Inflammatory macrophage (primary cell): ENCODE data around the gene DHX32.
"Not testable (repeated sequence)": the region's sequence is repeated elsewhere in the genome, so short reads cannot be mapped to it uniquely, and the experiment has no call there.

Experiments
- DNase-seq, 2 donors: peaks; one replicate each; pipeline ENCODE4 v3.0.0-alpha.2; 2020 to 2022
- total RNA-seq, 18 experiments: gene quantifications; one replicate each; lab custom pipeline; 2026; ENCODE audit warnings: mixed read lengths in 6 of 18, inconsistent platforms in 2 of 18; lab: John Stamatoyannopoulos, UW

DHX32 gene, protein sequence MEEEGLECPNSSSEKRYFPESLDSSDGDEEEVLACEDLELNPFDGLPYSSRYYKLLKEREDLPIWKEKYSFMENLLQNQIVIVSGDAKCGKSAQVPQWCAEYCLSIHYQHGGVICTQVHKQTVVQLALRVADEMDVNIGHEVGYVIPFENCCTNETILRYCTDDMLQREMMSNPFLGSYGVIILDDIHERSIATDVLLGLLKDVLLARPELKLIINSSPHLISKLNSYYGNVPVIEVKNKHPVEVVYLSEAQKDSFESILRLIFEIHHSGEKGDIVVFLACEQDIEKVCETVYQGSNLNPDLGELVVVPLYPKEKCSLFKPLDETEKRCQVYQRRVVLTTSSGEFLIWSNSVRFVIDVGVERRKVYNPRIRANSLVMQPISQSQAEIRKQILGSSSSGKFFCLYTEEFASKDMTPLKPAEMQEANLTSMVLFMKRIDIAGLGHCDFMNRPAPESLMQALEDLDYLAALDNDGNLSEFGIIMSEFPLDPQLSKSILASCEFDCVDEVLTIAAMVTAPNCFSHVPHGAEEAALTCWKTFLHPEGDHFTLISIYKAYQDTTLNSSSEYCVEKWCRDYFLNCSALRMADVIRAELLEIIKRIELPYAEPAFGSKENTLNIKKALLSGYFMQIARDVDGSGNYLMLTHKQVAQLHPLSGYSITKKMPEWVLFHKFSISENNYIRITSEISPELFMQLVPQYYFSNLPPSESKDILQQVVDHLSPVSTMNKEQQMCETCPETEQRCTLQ
- 16.0 to 60.7 (median 41.5) reads per million in 18 experiments for total RNA-seq

DNA sequence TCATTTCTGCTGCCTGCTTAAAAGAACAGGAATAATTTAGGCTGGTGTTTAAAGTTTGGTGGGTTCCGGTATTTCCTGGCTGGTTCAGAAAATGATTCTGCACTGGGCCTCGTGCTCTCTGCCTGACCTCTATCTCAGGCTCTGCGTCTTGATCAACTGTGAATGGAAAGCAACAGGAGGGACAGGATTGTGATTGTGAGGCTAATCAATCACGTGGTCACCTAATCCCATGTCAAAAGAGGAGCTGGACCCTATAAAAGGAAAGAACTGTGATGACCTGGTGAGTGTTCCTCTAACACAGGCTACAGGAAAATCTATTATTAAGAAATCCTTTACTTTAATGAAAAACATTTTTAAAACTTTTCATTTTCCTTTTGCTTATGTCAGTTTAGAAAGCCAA lies at the start of gene DHX32:
Gene DHX32, minus strand, starts transcription at position 101 of the 400 bp plus-strand sequence. CDS start 468 bp downstream, outside the sequence.
- DNase-seq: no peak

DNA sequence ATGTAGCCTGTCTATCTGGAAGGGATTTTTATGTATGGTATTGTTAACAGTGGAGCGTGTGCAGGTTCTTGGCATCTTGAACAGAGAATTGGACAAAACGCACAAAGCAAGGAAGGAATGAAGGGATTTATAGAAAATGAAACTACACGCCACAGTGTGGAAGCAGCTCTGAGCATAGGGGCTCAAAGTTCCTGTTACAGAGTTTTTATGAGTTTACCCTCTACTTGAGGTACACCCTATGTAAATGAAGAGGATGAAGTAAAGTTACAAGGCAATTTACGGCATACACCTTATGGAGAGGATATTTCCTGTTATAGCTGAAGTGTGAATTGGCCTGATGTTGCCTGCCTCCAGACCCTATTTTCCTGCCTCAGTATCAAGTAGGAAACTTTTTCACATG lies 48.5 kb upstream of the DHX32 start:
- no peak for DNase-seq

DNA sequence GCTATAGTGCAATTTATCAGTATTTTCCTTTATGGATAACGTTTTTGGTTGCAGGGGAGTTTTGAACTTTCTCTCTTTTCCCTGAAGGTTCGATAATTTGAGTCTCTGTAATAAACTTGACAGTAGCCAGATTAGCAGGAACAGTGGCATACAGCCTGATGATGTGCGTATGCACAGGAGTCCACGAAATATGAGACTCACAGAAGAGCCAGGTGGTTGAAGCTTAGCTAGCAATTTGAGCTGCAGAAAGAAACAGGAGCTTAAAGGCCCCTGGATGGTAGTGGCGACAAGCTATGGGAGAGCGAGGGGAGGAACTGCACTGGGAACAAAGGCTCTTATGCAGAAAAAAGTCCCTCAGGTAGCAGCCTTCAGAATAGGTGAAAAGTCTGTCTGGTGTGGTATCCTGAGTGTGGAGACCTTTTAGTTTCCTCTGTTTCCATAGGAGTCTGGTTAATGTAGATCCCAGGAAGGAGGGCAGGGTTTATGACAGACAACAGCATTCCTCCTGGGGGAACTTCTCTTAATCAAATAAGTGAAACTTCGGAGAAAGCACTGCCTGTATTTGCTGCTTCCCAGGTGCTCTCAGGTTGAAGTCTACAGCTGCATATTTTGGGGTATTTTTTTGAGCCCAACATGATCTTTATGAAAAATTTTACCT lies 48.0 kb upstream of the DHX32 start:
- DNase-seq: no peak

DNA sequence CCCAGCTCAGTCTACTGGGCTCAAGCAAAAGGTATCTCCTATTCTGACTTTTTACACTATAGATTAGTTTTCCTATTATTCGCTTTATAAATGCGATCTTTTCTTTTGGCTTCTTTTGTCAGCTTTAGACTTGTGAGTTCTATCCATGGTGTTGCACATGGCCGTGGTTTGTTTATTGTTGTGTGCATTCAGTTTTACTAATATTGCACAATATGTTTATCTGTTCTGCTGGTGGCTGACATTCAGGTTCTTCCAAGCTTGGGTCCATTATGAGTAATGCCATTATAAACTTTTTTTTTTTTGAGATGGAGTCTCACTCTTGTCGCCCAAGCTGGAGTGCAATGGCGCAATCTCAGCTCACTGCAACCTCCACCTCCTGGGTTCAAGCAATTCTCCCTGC lies 46.2 kb upstream of the DHX32 start:
- DNase-seq: not testable (repeated sequence)

DNA sequence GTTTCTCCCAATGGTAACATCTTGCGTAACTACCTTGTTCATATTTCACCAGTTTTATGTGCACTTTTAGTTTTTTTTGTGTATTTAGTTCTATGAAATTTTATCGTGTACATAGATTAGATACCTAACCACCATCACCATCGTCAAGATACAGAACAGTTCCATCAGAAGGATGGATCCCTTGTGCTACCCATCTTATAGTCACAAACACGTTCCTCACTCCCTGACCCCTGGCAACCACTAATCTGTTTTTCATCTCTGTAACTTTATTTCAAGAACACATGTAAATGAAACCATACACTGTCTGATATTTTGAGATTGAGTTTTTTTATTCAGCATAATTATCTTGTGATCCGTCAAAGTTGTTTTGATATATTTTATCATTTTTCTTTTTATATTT lies 45.2 kb upstream of the DHX32 start:
- DNase-seq: no peak

DNA sequence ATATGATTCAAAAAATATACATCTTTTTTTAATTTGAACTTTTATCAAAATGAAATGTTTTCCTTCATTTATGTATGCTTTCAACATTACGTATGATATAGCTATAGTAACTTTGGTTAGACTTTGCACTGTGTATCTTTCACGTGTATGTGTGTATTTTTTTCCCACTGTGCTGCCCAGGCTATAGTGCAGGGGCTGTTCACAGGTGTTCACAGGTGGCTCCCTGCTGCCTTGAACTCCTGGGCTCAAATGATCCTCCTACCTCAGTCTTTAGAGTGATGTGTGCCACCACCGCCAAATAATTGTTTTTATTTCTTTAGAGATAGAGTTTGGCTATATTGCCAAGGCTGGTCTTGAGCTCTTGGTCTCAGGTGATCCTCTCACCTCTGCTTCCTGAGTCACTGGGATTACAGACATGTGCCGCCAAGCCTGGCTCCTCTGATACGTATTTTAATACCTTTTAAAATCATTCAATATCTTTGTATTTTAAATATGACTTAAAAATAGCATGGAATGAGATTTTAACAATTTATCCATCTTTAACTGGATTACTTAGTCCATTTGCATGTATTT lies 44.3 kb upstream of the DHX32 start:
- no peak for DNase-seq

DNA sequence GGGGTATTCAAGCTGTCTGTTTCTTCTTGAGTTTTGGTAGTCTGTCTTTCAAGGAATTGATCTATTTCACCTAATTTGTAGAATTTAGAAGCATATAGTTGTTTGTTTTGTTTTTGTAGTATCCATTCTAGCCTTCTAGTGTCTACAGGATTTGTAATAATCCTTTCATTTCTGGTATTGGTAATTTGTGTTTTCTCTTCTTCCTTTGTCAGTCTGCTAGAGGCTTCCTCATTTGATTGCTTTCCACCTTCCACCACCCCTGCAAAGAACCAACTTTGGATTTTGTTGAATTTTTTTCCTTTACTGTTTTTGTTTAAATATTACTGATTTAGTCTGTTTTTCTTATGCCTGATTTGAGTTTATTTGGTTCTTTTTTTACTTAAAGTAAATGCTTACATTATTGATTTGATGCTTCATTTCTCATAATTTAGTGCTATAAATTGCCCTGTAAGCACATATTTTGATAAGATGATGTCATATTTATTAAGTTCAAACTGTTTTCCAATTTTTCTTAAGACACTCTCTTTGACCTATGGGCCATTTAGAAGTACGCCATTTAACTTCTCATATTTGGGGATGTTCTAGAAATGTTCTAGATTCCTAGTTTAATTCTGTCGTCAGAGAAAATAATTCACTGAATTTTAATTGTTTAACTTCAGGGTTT lies 40.7 kb upstream of the DHX32 start:
- not testable (repeated sequence) for DNase-seq

DNA sequence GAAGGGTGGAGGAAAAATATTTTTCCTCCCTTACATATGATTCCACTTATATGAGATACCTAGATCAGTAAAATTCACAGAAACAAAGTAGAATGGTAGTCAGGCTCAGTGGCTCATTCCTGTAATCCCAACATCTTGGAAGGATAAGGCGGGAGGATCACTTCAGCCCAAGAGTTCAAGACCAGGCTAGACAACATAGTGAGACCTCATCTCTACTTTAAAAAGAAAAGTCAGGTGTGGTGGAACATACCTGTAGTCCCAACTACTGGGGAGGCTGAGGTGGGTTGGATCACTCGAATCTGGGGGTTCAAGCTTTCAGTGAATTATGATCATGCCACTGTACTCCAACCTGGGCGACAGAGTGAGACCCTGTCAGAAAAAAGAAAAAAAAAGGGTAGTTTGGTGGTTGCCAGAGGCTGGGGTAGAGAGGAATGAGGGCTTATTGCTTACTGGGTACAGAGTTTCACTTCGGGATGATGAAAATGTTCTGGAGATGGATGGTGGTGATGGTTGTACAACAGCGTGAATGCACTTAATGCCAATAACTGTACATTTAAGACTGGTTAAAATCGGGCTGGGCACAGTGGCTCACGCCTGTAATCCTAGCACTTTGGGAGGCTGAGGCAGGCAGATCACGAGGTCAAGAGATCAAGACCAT lies 36.7 kb upstream of the DHX32 start:
- not testable (repeated sequence) for DNase-seq

DNA sequence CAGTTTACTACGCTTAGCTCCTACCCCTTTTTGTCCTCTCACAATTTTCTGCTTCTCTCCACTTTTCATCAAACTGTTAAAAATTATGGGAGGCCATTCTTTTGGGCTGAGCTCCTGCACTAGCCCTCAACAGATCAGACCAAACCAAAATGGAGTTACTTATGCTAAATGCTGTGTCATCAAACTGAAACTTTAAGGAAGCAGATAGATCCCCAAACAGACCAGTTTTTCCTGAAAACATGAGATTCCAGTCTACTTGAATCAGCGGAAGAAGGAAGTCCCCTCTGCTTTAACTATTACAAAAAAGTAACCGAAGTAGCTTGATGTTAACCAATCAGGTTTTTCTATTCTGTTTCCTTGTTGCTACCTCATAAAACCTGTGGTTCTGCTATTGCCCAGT lies 35.9 kb upstream of the DHX32 start:
- DNase-seq: no peak

DNA sequence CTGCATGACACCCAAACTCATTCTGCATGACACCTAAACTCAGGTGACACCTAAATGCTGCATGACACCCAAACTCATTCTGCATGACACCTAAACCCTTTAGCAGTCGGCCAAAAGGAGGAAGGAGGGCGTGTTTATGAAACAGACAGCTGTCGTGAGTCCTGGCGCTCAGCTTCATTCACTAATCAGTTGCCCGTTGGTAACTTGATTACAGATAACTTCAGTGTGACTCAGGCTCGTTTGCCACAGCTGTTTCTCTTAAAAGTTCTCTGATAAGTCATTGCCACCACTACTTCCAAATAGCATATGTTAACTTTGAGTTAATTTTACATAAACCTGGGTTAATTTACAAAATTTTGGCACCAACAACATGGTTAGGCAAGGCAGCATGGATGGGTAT lies 32.2 kb upstream of the DHX32 start:
- DNase-seq: not testable (repeated sequence)

DNA sequence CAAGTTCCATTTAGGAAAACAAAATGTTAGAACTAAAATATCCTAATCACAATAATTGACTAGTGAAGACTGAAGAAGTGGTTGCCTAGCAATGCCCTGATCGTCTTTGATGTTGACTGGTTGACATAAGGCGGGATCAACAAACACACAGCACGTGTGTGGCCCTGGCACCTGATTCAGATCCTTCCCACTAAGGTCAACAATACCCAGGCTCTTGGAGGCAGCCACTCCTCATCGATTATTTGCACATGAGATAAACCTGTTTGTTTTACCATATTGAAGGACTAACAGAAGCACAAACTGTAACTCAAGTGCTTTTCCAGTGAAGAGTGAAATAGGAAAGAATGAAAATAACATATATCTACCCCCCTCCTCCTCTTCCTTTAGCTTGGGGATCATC lies 30.9 kb upstream of the DHX32 start:
- DNase-seq: no peak

DNA sequence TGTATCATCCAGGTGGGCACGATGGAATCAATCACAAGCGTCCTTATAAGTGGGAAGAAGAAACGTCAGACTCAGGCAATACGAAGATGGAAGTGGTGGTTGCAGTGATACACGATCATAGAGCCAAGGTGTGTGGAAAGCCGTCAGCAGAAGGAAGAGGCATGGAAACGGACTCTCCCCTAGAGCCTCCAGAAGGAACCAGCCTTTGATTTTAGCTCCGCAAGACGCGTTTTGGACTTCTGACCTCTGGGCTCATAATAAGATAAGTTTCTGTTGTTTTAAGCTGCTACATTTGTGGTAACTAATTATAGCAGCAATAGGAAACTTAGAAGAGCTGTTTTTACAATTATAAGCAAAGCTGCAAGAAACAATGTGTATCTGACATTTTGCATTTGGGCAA lies 30.1 kb upstream of the DHX32 start:
- DNase-seq: no peak

DNA sequence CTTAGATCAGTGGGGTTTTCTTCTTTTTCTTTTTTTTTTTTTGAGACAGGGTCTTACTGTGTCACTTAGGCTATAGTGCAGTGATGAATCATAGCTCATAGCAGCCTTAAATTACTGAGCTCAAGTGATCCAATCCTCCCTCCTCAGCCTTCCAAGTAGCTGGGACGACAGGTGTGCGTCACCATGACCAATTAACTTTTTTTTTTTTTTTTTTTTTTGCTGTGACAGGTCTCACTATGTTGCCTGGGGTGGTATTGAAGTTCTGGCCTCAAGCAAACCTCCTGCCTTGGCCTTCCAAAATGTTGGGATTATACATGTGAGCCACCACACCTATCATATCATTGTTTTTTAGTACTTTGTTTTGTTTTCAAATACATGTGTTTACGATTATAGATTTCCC lies 28.4 kb upstream of the DHX32 start:
- DNase-seq: not testable (repeated sequence)

DNA sequence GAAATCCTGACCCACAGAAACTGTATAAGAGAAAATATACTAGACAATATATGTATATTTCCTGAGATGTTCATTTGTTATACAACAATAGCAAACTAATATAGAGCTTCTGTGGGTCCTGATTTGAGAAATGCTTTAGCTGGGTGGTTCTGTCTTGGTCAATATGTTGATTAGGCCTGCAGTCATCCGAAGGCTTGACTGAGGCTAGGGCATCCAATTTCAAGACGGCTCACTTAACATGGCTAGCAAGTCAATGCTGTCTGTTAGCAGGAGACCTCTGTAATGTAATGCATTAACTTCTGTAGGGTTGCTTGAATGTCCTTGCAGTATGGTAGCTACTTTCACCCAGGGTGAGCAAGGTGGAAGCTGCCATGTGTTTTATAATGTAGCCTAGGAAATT lies 27.7 kb upstream of the DHX32 start:
- DNase-seq: not testable (repeated sequence)

DNA sequence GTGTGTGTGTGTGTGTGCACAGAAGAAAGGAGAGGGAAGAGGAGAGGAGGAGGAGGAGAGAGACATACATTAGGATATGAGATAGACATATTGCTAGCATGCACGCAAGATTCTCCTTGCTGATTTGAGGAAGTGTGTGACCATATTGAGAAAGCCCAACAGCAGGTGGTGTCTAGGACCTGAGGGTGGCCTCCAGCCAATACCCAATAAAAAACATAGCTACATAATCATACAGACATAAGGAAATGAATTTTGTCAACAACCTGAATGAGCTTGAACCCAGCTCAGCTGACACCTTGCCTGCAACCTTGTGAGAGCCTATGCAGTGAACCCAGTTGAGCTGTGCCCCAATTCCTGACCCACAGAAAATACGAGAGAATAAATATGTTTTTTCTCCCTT lies 26.5 kb upstream of the DHX32 start:
- not testable (repeated sequence) for DNase-seq

DNA sequence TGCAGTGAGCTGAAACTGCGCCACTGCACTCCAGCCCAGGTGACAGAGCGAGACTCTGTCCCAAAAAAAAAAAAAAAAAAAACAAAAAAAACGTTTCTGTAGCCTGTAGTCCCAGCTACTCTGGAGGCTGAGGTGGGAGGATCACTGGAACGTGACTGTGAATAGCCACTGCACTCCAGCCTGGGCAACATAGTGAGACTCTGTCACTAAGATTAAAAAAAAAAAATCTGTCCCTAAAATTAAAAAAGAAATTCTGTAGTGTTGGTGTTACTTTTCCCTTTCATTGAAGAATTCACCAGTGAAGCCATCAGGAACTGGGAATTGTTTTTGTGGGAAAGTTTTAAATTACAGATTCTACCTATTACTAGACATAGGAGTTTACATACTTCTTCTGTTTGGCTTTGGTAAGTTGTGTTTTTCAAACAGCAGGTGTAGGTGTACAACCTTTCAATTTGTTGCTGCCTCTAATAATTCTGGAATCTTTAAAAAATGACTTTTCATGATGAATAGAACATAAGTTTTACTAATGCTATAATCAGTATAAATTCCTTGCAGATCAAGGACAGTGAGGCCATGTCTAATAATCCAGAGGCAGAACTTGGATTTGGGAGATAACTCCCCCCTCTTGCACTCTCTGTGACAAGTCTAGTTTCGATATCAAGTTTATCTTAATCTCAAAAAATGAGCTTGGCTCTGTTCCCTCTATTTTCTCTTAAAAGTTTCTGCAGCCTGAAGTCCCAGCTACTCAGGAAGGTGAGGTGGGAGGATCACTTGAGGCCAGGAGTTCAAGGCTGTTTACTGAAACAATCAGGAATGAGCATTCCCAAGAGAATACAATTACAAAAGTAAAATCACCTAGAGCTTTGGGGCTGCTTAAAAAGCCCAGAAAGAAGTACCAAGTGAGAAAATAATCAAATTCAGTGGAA lies 24.2 kb upstream of the DHX32 start:
- not testable (repeated sequence) for DNase-seq

DNA sequence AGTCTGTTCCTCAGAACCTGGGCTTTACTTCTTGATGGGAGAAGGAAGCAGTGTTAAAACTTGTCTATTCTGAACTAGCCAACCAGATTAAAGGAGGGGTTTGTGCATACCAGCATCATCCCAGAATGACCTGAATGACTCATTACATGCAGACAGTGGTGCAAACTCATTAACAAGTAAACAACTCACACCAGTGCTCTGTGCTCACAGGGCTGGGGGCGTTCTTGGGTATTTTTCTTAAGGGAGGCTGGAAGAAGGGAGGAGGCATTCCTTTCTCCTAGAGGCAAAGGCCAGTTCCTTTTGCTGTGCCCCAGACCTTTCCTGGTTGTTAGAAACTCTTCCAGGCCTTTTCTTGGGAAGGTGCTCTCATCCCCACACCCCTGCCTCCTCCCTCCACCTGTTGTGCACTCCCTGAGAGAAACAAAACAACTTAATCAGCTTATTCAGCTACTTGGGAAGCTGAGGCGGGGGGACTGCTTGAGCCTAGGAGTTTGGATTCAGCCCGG lies 22.1 kb upstream of the DHX32 start:
- not testable (repeated sequence) for DNase-seq

DNA sequence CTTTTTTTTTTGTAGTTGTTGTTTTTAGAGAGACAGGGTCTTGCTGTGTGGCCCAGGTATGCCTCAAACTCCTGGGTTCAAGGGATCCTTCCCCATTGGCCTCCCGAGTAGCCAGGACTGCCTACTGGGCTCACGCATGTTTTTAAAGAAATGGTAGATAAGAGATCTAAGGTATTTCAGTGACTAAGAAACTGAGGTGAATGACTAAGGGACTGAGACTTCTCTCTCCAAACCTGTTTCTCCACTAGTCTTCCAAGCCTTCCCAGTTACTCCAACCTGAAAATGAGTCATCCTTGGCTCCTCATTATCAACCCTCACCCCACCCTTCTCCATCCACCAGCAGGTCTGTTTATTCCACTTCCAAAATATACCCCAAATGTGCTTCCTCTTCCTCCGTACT lies 19.9 kb upstream of the DHX32 start:
- DNase-seq: not testable (repeated sequence)

DNA sequence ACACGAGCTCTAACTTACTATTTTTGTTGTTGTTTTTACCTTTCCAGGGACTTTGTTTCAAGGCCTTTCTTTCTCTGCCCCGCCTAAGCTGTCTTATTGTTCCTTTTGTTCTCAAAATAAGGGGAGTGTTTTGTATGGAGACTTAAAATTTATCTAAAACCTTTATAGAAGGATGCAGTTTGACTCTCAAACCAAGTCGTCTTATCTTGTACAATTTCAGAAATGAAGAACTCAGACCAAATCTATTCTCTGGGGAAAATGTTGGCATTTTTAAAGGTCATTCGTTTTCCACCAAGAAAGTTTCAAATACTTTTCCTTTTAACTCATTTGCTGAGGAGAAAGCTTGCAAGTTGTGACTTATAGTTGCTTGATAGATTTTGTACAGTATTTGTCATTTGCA lies 16.2 kb upstream of the DHX32 start:
- DNase-seq: not testable (repeated sequence)
